OCI-LY3 (cell line): ENCODE measurements around the gene PSMA4.

Source experiments
- H2AFZ ChIP-seq: fragments of 200-600, 300-600 bp; shearing (Covaris generic); 2 replicates; pipeline ENCODE4 v1.6.0; 2014; ENCODE audit warnings: antibody characterized with exemption, low read depth, low read length
- H3K27ac ChIP-seq: fragments of 200-600, 300-600 bp; sonication (generic); 2 replicates; pipeline ENCODE4 v1.5.1; 2014; ENCODE audit warnings: mild to moderate bottlenecking, low read length, moderate library complexity, mixed read lengths
- H3K27me3 ChIP-seq: fragments of 200-600, 300-600 bp; sonication (generic); 2 replicates; pipeline ENCODE4 v1.6.1; 2014; ENCODE audit warnings: low read depth, low read length, mixed read lengths
- H3K36me3 ChIP-seq: fragments of 200-600, 300-600 bp; sonication (generic); replicated peaks from 2 replicates; pipeline ENCODE3; 2014; ENCODE audit warnings: low read depth, low read length, mixed read lengths
- H3K4me1 ChIP-seq: fragments of 300-600, 200-600 bp; sonication (generic); 2 replicates; pipeline ENCODE4 v1.6.1; 2014; ENCODE audit warnings: low read length, mixed read lengths
- H3K4me2 ChIP-seq: fragments of 200-600, 300-600 bp; sonication (generic); 2 replicates; pipeline ENCODE4 v1.6.1; 2014; ENCODE audit warnings: low read length, mixed read lengths
- H3K4me3 ChIP-seq: fragments of 300-600, 200-600 bp; sonication (generic); 2 replicates; pipeline ENCODE4 v1.5.1; 2014; ENCODE audit warnings: antibody characterized with exemption, mild to moderate bottlenecking, low read length, moderate library complexity
- H3K79me2 ChIP-seq: fragments of 300-600, 200-600 bp; shearing (Covaris generic); 2 replicates; pipeline ENCODE4 v1.6.1; 2014; ENCODE audit warnings: mild to moderate bottlenecking, low read length, mixed read lengths
- H3K9ac ChIP-seq: fragments of 300-600, 200-600 bp; shearing (Covaris generic); 2 replicates; pipeline ENCODE4 v1.6.0; 2014; ENCODE audit warnings: mild to moderate bottlenecking, low read length, moderate library complexity
- H3K9me3 ChIP-seq: fragments of 200-600, 300-600 bp; shearing (Covaris generic); 2 replicates; pipeline ENCODE4 v1.6.1; 2014; ENCODE audit warnings: low read length, mixed read lengths; ENCODE audit not compliant: insufficient read depth
- H4K20me1 ChIP-seq: fragments of 200-600, 300-600 bp; sonication (generic); 2 replicates; pipeline ENCODE4 v1.6.1; 2016; ENCODE audit warnings: low read length, mixed read lengths; ENCODE audit not compliant: insufficient read depth
- CTCF ChIP-seq: fragments of 200-600, 300-600 bp; sonication (generic); IDR thresholded peaks from 2 replicates; pipeline ENCODE4 v1.5.1; 2014; ENCODE audit warnings: antibody characterized with exemption, low read length, low read depth
- EZH2phosphoT487 ChIP-seq: fragments of 200-600 bp; shearing (Covaris generic); IDR thresholded peaks from 2 replicates; pipeline ENCODE4 v1.6.1; 2018; ENCODE audit warnings: antibody characterized with exemption, mixed run types, low read depth

The PSMA4 gene

GRCh38 chr15:78565097-78565950 is 25.1 kb downstream of the PSMA4 start, which contains the start of gene CHRNA5:
TSS of gene CHRNA5 (plus strand) at chr15:78565520. CDS start at chr15:78565720, 200 bp downstream.
- Histone ChIP-seq H3K9ac (peak within 1 kb of the TSS; percentile 68), H3K79me2 (peaks cover 20% of the 10 kb centered on the region), H3K27ac (peak within 1 kb of the TSS; percentile 38)

GRCh38 chr15:78565951-78566774 is 25.9 kb downstream of the PSMA4 start:
- Histone ChIP-seq H4K20me1 (no peaks in the 10 kb centered on the region), H3K27ac (no peak overlapping the region), H3K4me1 (peaks cover 39% of the 10 kb centered on the region), H2AFZ (peak overlapping the region; percentile 92), H3K9ac (peak overlapping the region; percentile 68), H3K79me2 (peaks cover 24% of the 10 kb centered on the region), H3K27me3 (no peaks in the 10 kb centered on the region), H3K4me2 (peak overlapping the region; percentile 99), H3K9me3 (no peaks in the 10 kb centered on the region), H3K36me3 (no peaks in the 10 kb centered on the region), H3K4me3 (peak overlapping the region; percentile 92)
- TF ChIP-seq CTCF, result no peak
- no peak for TF ChIP-seq EZH2phosphoT487

More at GRCh38 chr15:78565097-78565950, 25.1 kb downstream of the PSMA4 start, which contains the start of gene CHRNA5:
- Histone ChIP-seq H3K4me2 (peak within 1 kb of the TSS; percentile 99), H3K36me3 (no peaks in the 10 kb centered on the region), H3K4me3 (peak within 1 kb of the TSS; percentile 92), H3K4me1 (peaks cover 39% of the 10 kb centered on the region), H4K20me1 (no peaks in the 10 kb centered on the region), H3K27me3 (no peaks in the 10 kb centered on the region), H2AFZ (peak within 1 kb of the TSS; percentile 92), H3K9me3 (no peaks in the 10 kb centered on the region)
- TF ChIP-seq EZH2phosphoT487 (no peak), CTCF (no peak)

GRCh38 chr15:78567531-78567930 is 27.3 kb downstream of the PSMA4 start:
- Histone ChIP-seq H3K9ac (0 out of 2 replicates have a peak overlapping the region, but pooled peaks have one; percentile 3), H3K4me3 (peak overlapping the region; percentile 55), H3K4me1 (peaks cover 36% of the 10 kb centered on the region), H3K79me2 (peaks cover 26% of the 10 kb centered on the region), H3K36me3 (no peaks in the 10 kb centered on the region), H3K27me3 (no peaks in the 10 kb centered on the region), H3K9me3 (no peaks in the 10 kb centered on the region), H4K20me1 (no peaks in the 10 kb centered on the region), H2AFZ (no peak overlapping the region), H3K4me2 (peak overlapping the region; percentile 68), H3K27ac (no peak overlapping the region)
- TF ChIP-seq CTCF (no peak), EZH2phosphoT487 (no peak)

GRCh38 chr15:78570710-78571109 is 30.5 kb downstream of the PSMA4 start:
- Histone ChIP-seq H3K27ac (no peak overlapping the region), H3K4me1 (peaks cover 34% of the 10 kb centered on the region), H3K27me3 (no peaks in the 10 kb centered on the region), H4K20me1 (peaks cover 13% of the 10 kb centered on the region; the same call in 1 of the 2 replicates), H3K36me3 (no peaks in the 10 kb centered on the region), H3K9ac (no peak overlapping the region), H2AFZ (no peak overlapping the region), H3K4me2 (no peak overlapping the region), H3K9me3 (no peaks in the 10 kb centered on the region), H3K79me2 (peaks cover 29% of the 10 kb centered on the region), H3K4me3 (no peak overlapping the region)
- TF ChIP-seq EZH2phosphoT487 (no peak), CTCF (peak; percentile 31)
